C4-2B (cell line): ENCODE data around the gene CENPN.

Experiments used
- ZFX ChIP-seq: fragments of 450-650 bp; IDR thresholded peaks from 2 replicates; pipeline ENCODE4 v1.6.1; 2017
- TF ChIP-seq, protein P1 (sequence below): fragments of 450-650 bp; conservative IDR thresholded peaks from 2 replicates; pipeline ENCODE4 v1.5.1; 2017; ENCODE audit warnings: mild to moderate bottlenecking

DNA sequence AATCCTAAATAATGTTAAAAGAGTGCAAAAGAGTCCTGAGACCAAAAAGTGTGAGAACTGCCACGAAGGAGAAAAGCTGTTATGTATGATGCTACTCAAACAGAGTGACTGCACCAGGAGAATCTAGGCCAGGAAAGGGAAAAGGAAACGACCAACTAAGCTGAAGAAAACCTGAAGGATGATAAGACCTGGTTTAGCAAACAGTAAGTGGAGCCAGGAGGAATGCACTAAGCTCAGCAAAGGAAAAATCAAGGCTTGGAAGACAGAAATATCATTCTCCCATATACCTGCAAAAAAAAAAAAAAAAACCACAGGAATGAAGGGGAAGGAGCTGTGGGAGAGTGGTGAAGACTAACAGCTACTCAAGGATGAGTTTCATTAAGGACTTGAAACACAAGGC lies 21.4 kb upstream of the CENPN start:
- TF ChIP-seq, protein P1, sequence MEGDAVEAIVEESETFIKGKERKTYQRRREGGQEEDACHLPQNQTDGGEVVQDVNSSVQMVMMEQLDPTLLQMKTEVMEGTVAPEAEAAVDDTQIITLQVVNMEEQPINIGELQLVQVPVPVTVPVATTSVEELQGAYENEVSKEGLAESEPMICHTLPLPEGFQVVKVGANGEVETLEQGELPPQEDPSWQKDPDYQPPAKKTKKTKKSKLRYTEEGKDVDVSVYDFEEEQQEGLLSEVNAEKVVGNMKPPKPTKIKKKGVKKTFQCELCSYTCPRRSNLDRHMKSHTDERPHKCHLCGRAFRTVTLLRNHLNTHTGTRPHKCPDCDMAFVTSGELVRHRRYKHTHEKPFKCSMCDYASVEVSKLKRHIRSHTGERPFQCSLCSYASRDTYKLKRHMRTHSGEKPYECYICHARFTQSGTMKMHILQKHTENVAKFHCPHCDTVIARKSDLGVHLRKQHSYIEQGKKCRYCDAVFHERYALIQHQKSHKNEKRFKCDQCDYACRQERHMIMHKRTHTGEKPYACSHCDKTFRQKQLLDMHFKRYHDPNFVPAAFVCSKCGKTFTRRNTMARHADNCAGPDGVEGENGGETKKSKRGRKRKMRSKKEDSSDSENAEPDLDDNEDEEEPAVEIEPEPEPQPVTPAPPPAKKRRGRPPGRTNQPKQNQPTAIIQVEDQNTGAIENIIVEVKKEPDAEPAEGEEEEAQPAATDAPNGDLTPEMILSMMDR, result no peak
- no peak for TF ChIP-seq ZFX
